Body of pancreas (tissue), 4 donors: ENCODE results near the gene TMUB1. TPM values are rescaled to one million over a fixed set of nuclear protein-coding genes. Genes with fewer than 3 reads are reported as not detected.

Experiments
- ATAC-seq: fragments of 150-250 bp; one replicate; pipeline ENCODE4 v1.9.1; 2016
- DNase-seq, 4 donors: peaks; one replicate each; pipeline ENCODE4 v3.0.0-alpha.2; 2019
- H3K27ac ChIP-seq, 4 donors: fragments of 200-600 bp; sonication (generic); 1 replicate in 3 of 4; 2 replicates in 1 of 4; pipeline versions ENCODE4 v1.5.1 to v1.6.1; 2016 to 2019; ENCODE audit warnings: mild to moderate bottlenecking in 1 of 4, mixed read lengths in 1 of 4, moderate library complexity in 1 of 4
- H3K27me3 ChIP-seq, 2 donors: fragments of 200-600 bp; sonication (generic); one replicate each; pipeline ENCODE4 v1.6.0; 2016; ENCODE audit warnings: mild to moderate bottlenecking in 1 of 2
- H3K36me3 ChIP-seq, 2 donors: fragments of 200-600 bp; sonication (generic); replicated peaks in 1 of 2; 2 replicates each; pipeline ENCODE4 v1.5.1; 2016; ENCODE audit warnings: low read depth in 2 of 2; ENCODE audit not compliant: insufficient read depth in 1 of 2
- H3K4me1 ChIP-seq: fragments of 200-600 bp; sonication (generic); one replicate; pipeline ENCODE4 v1.6.0; 2016
- H3K4me3 ChIP-seq, 2 donors: fragments of 200-600 bp; sonication (generic); 1 replicate in 1 of 2; 2 replicates in 1 of 2; pipeline ENCODE4 v1.5.1; 2016 to 2019
- H3K9me3 ChIP-seq, 3 donors: fragments of 200-600 bp; sonication (generic); 1 replicate in 2 of 3; 2 replicates in 1 of 3; pipeline ENCODE4 v1.5.1; 2016
- CTCF ChIP-seq, 7 experiments: fragments of 450-650 bp in 4 of 7; fragments of 200-600 bp in 3 of 7; sonication (generic) in 3 of 7; IDR thresholded peaks; one replicate each; pipeline ENCODE4 v1.5.1; 2016 to 2019; ENCODE audit warnings: antibody characterized with exemption in 7 of 7
- POLR2A ChIP-seq, 3 donors: fragments of 450-650 bp; IDR thresholded peaks; one replicate each; pipeline ENCODE4 v1.6.1; 2016; ENCODE audit warnings: antibody characterized with exemption in 3 of 3, mild to moderate bottlenecking in 2 of 3
- WGBS, 2 donors: methylation state at CpG; one replicate each; pipeline ENCODE4 v1.1.5; 2017; 5-methylcytosine and 5-hydroxymethylcytosine counted together
- intact Hi-C: fragments of 100-400 bp; cut with DNase I; formaldehyde crosslinking; loops from one replicate; pipeline ENCODE4 v1.15.1; 2023
- total RNA-seq, 2 donors: library from RNA; depleted of rRNA; stranded (reverse); fragments of >200 nt; gene quantifications; one replicate each; pipeline ENCODE4 v1.1.0, GENCODE V29; 2016

TMUB1 gene
- 10 to 100 TPM; 34.9 to 54.2 TPM for total RNA-seq

GRCh38 chr7:151083071-151083823, at the start of gene TMUB1:
Gene TMUB1, minus strand, starts transcription at chr7:151083493. Its CDS starts 930 bp downstream, at chr7:151082563.
- Histone ChIP-seq H3K27ac (peak within 1 kb of the TSS; percentile 76 to 92 (median 90)), H3K4me1 (peaks cover 73% of the 10 kb centered on the region)
- peak; percentile 77 to 80 (median 78) for DNase-seq

GRCh38 chr7:151132461-151133205, 49.3 kb upstream of the TMUB1 start:
- no peak for TF ChIP-seq POLR2A (IDR thresholded peaks at IDR 0.05)
- no peak for TF ChIP-seq CTCF (IDR thresholded peaks at IDR 0.05)
- H3K36me3 ChIP-seq = peaks cover 0 to 35% of the 10 kb centered on the region in 2 donors

More at GRCh38 chr7:151083071-151083823, at the start of gene TMUB1:
- ATAC-seq = peak; percentile 12
- peak in 2 of 3 donors; percentile 25 to 54 for TF ChIP-seq POLR2A (IDR thresholded peaks at IDR 0.05)
- no peak for TF ChIP-seq CTCF (IDR thresholded peaks at IDR 0.05)
- Histone ChIP-seq H3K36me3 (no peaks in the 10 kb centered on the region), H3K27me3 (no peaks in the 10 kb centered on the region), H3K9me3 (no peaks in the 10 kb centered on the region), H3K4me3 (peak within 1 kb of the TSS; percentile 82 to 87)
- intact Hi-C loops = no loop called here
- whole genome bisulfite sequencing, 2 donors = 1 to 3% methylated on average over 21 to 67 of the region's 69 CpGs

GRCh38 chr7:151131592-151132293, 48.5 kb upstream of the TMUB1 start:
- no peak for ATAC-seq
- Histone ChIP-seq H3K27me3 (no peaks in the 10 kb centered on the region), H3K4me3 (no peak overlapping the region), H3K27ac (no peak overlapping the region), H3K9me3 (no peaks in the 10 kb centered on the region), H3K4me1 (no peaks in the 10 kb centered on the region), H3K36me3 (peaks cover 0 to 35% of the 10 kb centered on the region in 2 donors)
- DNase-seq = no peak
- intact Hi-C loops = no loop called here
- no peak for TF ChIP-seq CTCF (IDR thresholded peaks at IDR 0.05)
- TF ChIP-seq POLR2A (IDR thresholded peaks at IDR 0.05) = no peak
- 74 to 93% methylated on average over 5 to 19 of the region's 19 CpGs for WGBS, 2 donors

More at GRCh38 chr7:151132461-151133205, 49.3 kb upstream of the TMUB1 start:
- H3K4me3 ChIP-seq = no peak overlapping the region
- peak in 1 of 4 donors; percentile 3 for DNase-seq
- no peaks in the 10 kb centered on the region for H3K27me3 ChIP-seq
- whole genome bisulfite sequencing, 2 donors = 94% methylated on average over 11 to 21 of the region's 21 CpGs
- H3K9me3 ChIP-seq = no peaks in the 10 kb centered on the region
- no peaks in the 10 kb centered on the region for H3K4me1 ChIP-seq
- intact Hi-C loops = no loop called here
- no peak for ATAC-seq
- H3K27ac ChIP-seq = no peak overlapping the region

GRCh38 chr7:151131224-151131591, 47.9 kb upstream of the TMUB1 start:
- DNase-seq (no peak), ATAC-seq (no peak)
- H3K4me1 ChIP-seq = no peaks in the 10 kb centered on the region
- no peaks in the 10 kb centered on the region for H3K27me3 ChIP-seq
- H3K27ac ChIP-seq = no peak overlapping the region
- TF ChIP-seq POLR2A (IDR thresholded peaks at IDR 0.05) (no peak), CTCF (IDR thresholded peaks at IDR 0.05) (no peak)
- no peak overlapping the region for H3K4me3 ChIP-seq
- peaks cover 0 to 32% of the 10 kb centered on the region in 2 donors for H3K36me3 ChIP-seq
- 88% methylated on average over 13 of the region's 13 CpGs for WGBS, 2 donors
- intact Hi-C loops = no loop called here
- H3K9me3 ChIP-seq = no peaks in the 10 kb centered on the region
